SU-DHL-6 (cell line): ENCODE results near the gene KIF4B.

Experiments used
- H2AFZ ChIP-seq: fragments of 200-600 bp; sonication (generic); 2 replicates; pipeline ENCODE4 v1.6.1; 2014; ENCODE audit warnings: low read depth, mild to moderate bottlenecking, moderate library complexity, mixed read lengths, antibody characterized with exemption, low read length; ENCODE audit not compliant: severe bottlenecking
- H3F3A ChIP-seq: fragments of 200-600 bp; shearing (Covaris generic); 2 replicates; pipeline ENCODE4 v1.6.0; 2016; ENCODE audit warnings: antibody characterized with exemption, mild to moderate bottlenecking; ENCODE audit not compliant: insufficient read depth
- H3K27ac ChIP-seq: fragments of 200-600 bp; sonication (generic); 2 replicates; pipeline ENCODE4 v1.5.1; 2016; ENCODE audit warnings: low read depth, mild to moderate bottlenecking, low read length, moderate library complexity, mixed read lengths
- H3K27me3 ChIP-seq: fragments of 200-600 bp; sonication (generic), shearing (Covaris generic); 2 replicates; pipeline ENCODE4 v1.6.0; 2014; ENCODE audit warnings: mild to moderate bottlenecking, low read length
- H3K36me3 ChIP-seq: fragments of 200-600 bp; sonication (generic); 2 replicates; pipeline ENCODE4 v1.6.1; 2014; ENCODE audit warnings: mild to moderate bottlenecking, low read length, mixed read lengths
- H3K4me2 ChIP-seq: fragments of 300-600, 200-600 bp; shearing (Covaris generic), sonication (generic); 2 replicates; pipeline ENCODE4 v1.6.0; 2014; ENCODE audit warnings: low read length, low read depth, mild to moderate bottlenecking; ENCODE audit not compliant: poor library complexity, severe bottlenecking
- H3K4me3 ChIP-seq: fragments of 200-600 bp; sonication (generic); 2 replicates; pipeline ENCODE4 v1.5.1; 2014; ENCODE audit warnings: antibody characterized with exemption, low read length, mild to moderate bottlenecking, mixed read lengths; ENCODE audit not compliant: insufficient read depth, poor library complexity, severe bottlenecking
- H3K79me2 ChIP-seq: fragments of 200-600 bp; sonication (generic); 2 replicates; pipeline ENCODE4 v1.6.1; 2014; ENCODE audit warnings: mild to moderate bottlenecking, low read length, moderate library complexity; ENCODE audit not compliant: insufficient read depth
- H3K9ac ChIP-seq: fragments of 200-600 bp; sonication (generic); 2 replicates; pipeline ENCODE4 v1.7.0; 2014; ENCODE audit warnings: mild to moderate bottlenecking, low read length
- H3K9me2 ChIP-seq: fragments of 200-600 bp; sonication (generic); replicated peaks from 2 replicates; pipeline ENCODE4 v1.6.1; 2014; ENCODE audit warnings: low read length; ENCODE audit not compliant: insufficient read depth
- H3K9me3 ChIP-seq: fragments of 200-600 bp; sonication (generic); 2 replicates; pipeline ENCODE4 v1.6.1; 2014; ENCODE audit warnings: low read length, mixed read lengths; ENCODE audit not compliant: insufficient read depth
- H4K20me1 ChIP-seq: fragments of 200-600 bp; sonication (generic); 2 replicates; pipeline ENCODE4 v1.6.1; 2014; ENCODE audit warnings: low read depth, mild to moderate bottlenecking, antibody characterized with exemption, low read length, moderate library complexity, mixed read lengths
- EZH2phosphoT487 ChIP-seq: fragments of 200-600 bp; sonication (generic), shearing (Covaris generic); conservative IDR thresholded peaks from 2 replicates; pipeline ENCODE4 v1.6.1; 2018; ENCODE audit warnings: mild to moderate bottlenecking, antibody characterized with exemption, low read length, moderate library complexity, mixed read lengths
- TF ChIP-seq, protein P1 (sequence below): fragments of 200-600 bp; sonication (generic); IDR thresholded peaks from one replicate; pipeline ENCODE4 v1.5.1; 2017; ENCODE audit warnings: antibody characterized with exemption, mild to moderate bottlenecking, low read length, moderate library complexity; ENCODE audit not compliant: insufficient read depth, poor library complexity, severe bottlenecking

The KIF4B gene

DNA sequence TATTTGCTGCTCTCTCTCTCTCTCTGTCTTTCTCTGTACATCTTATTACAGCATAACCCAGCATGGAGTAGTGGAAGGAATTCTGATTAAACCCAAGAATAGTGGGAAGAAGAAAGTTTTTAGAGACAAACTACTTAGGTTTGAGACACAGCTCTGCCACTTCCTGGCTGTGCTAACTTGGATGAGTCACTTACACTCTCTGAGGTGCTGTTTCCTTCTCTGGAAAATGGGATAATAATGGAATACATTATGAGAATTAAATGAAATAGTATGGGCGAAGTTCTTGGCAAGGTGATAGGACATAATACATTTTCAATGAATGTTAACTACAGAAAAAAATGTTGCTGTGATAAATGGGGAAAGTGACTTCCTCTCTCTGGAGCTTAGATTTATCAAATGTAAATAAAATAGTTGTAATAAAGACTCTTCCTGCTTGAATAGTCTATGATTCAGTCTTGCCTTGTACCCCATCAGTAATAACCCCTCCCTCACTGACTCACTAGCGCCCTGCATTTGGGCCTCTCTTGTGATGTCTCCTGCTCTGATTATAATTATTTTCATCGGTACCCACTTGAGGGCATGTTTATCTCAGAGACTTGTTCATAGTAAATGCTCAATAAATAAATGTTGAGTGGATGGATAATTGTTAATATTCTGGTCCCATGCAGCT, 27.6 kb downstream of the KIF4B start:
- no peaks in the 10 kb centered on the region for H3K9me2 ChIP-seq
- H3K9me3 ChIP-seq, result no peaks in the 10 kb centered on the region
- TF ChIP-seq, protein P1, sequence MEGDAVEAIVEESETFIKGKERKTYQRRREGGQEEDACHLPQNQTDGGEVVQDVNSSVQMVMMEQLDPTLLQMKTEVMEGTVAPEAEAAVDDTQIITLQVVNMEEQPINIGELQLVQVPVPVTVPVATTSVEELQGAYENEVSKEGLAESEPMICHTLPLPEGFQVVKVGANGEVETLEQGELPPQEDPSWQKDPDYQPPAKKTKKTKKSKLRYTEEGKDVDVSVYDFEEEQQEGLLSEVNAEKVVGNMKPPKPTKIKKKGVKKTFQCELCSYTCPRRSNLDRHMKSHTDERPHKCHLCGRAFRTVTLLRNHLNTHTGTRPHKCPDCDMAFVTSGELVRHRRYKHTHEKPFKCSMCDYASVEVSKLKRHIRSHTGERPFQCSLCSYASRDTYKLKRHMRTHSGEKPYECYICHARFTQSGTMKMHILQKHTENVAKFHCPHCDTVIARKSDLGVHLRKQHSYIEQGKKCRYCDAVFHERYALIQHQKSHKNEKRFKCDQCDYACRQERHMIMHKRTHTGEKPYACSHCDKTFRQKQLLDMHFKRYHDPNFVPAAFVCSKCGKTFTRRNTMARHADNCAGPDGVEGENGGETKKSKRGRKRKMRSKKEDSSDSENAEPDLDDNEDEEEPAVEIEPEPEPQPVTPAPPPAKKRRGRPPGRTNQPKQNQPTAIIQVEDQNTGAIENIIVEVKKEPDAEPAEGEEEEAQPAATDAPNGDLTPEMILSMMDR, result no peak
- TF ChIP-seq EZH2phosphoT487, result no peak
- H3F3A ChIP-seq, result no peaks in the 10 kb centered on the region
- no peak overlapping the region for H2AFZ ChIP-seq
- H3K27ac ChIP-seq, result no peak overlapping the region
- H3K4me3 ChIP-seq, result no peak overlapping the region
- H3K36me3 ChIP-seq, result no peaks in the 10 kb centered on the region
- no peak overlapping the region for H3K9ac ChIP-seq
- H3K79me2 ChIP-seq, result no peaks in the 10 kb centered on the region
- H3K27me3 ChIP-seq, result no peaks in the 10 kb centered on the region
- H4K20me1 ChIP-seq, result no peaks in the 10 kb centered on the region
- no peak overlapping the region for H3K4me2 ChIP-seq

DNA sequence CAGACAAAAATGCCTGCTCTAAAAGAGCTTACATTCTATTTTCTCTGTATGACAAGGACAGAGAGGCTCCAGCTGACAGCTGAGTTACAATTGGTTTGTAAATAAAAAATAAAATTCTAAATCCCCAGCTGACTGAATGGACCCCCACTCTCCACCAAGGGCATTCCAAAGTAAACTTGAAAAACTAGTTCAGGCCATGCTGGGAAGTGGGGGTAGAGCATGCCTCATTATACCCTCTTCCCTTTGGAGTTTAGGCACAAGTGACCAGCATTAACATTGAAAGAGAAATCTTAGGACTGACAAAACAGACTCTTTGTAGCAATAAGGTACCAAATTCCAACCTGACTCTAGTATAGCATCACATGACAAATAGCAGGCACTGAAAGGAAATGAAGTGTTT, 31.0 kb downstream of the KIF4B start:
- H3K36me3 ChIP-seq, result no peaks in the 10 kb centered on the region
- H3K4me2 ChIP-seq, result no peak overlapping the region
- H3K4me3 ChIP-seq, result no peak overlapping the region
- H4K20me1 ChIP-seq, result no peaks in the 10 kb centered on the region
- H3K9me2 ChIP-seq, result no peaks in the 10 kb centered on the region
- no peaks in the 10 kb centered on the region for H3F3A ChIP-seq
- H3K79me2 ChIP-seq, result no peaks in the 10 kb centered on the region
- no peaks in the 10 kb centered on the region for H3K27me3 ChIP-seq
- no peak overlapping the region for H3K27ac ChIP-seq
- H2AFZ ChIP-seq, result no peak overlapping the region
- TF ChIP-seq EZH2phosphoT487, result no peak
- H3K9me3 ChIP-seq, result no peaks in the 10 kb centered on the region
- no peak overlapping the region for H3K9ac ChIP-seq

DNA sequence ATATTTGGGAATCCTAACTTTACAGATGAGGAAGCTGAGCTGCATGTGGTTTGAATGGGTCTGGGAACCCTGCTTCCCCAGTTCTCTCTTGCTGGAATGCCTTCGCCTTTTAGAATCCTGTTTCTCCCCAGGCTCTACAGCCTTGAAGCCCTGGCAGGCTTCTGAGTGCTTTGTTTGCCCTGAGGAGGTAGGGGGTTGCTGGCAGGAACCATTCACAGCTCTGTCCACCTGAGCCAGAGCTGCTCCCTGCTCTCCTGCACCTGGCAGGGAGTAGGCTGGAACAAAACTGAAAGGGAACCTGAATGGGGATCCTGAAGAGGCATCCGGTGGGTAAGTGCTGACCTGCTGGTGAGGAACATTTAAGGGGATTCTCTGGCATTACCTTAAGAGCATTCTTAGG, 33.0 kb downstream of the KIF4B start:
- Histone ChIP-seq H3K4me2 (no peak overlapping the region), H3K36me3 (no peaks in the 10 kb centered on the region), H3K9me3 (no peaks in the 10 kb centered on the region), H3K79me2 (no peaks in the 10 kb centered on the region), H3K9me2 (no peaks in the 10 kb centered on the region), H3K4me3 (no peak overlapping the region), H4K20me1 (no peaks in the 10 kb centered on the region), H3K9ac (no peak overlapping the region), H3K27ac (no peak overlapping the region), H2AFZ (no peak overlapping the region), H3F3A (no peaks in the 10 kb centered on the region), H3K27me3 (no peaks in the 10 kb centered on the region)
- TF ChIP-seq, protein P1, result no peak
- no peak for TF ChIP-seq EZH2phosphoT487

DNA sequence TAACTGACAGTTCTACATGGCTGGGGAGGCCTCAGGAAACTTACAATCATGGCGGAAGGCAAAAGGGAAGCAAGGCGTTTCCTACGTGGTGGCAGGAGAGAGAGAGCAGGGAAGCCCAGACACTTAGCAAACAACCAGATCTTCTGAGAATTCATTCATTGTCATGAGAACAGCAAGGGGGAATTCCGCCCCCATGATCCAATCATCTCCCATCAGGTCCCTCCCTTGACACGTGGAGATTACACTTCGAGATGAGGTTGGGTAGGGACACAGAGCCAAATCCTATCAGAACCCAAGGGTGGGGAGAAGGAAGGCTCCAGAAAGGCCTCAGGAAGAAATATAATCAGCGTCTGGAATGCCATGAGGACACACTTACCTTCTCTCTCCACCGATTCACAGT, 34.3 kb downstream of the KIF4B start:
- H3K9me3 ChIP-seq, result no peaks in the 10 kb centered on the region
- H2AFZ ChIP-seq, result no peak overlapping the region
- no peaks in the 10 kb centered on the region for H3K27me3 ChIP-seq
- H3F3A ChIP-seq, result no peaks in the 10 kb centered on the region
- no peak overlapping the region for H3K27ac ChIP-seq
- TF ChIP-seq, protein P1, result no peak
- no peak for TF ChIP-seq EZH2phosphoT487
- H3K36me3 ChIP-seq, result no peaks in the 10 kb centered on the region
- no peaks in the 10 kb centered on the region for H3K9me2 ChIP-seq
- no peaks in the 10 kb centered on the region for H3K79me2 ChIP-seq
- no peak overlapping the region for H3K4me3 ChIP-seq
- no peak overlapping the region for H3K4me2 ChIP-seq
- H4K20me1 ChIP-seq, result no peaks in the 10 kb centered on the region
- no peak overlapping the region for H3K9ac ChIP-seq
